SK-N-SH treated with all-trans-retinoic acid at 6 μM for 48 hours (cell line): ENCODE data around the gene NCBP3.

Experiments
- ATAC-seq: fragments of 200-7000 bp; cut with Tn5 transposase; 3 replicates; pipeline ENCODE4 v1.9.1; 2020; ENCODE audit warnings: mild to moderate bottlenecking, moderate library complexity
- ARNTL ChIP-seq: fragments of 450-650 bp; formaldehyde crosslinking; IDR thresholded peaks from 2 replicates; pipeline ENCODE4 v1.5.0; 2020; ENCODE audit warnings: low read depth, mild to moderate bottlenecking, moderate library complexity, borderline replicate concordance
- BACH2 ChIP-seq: fragments of 250-450 bp; sonication (Bioruptor Pico); IDR thresholded peaks from 2 replicates; pipeline ENCODE4 v1.9.0; 2021; ENCODE audit warnings: mild to moderate bottlenecking, borderline replicate concordance
- CREB5 ChIP-seq: fragments of 250-450 bp; sonication (Bioruptor Pico); IDR thresholded peaks from 2 replicates; pipeline ENCODE4 v1.5.1; 2020; ENCODE audit warnings: low read depth, mild to moderate bottlenecking, moderate library complexity
- CSDC2 ChIP-seq: fragments of 250-450 bp; sonication (Bioruptor Pico); IDR thresholded peaks from 2 replicates; pipeline ENCODE4 v1.5.0; 2020; ENCODE audit warnings: mild to moderate bottlenecking, moderate library complexity
- CSRNP3 ChIP-seq: fragments of 250-450 bp; sonication (Bioruptor Pico); IDR thresholded peaks from 2 replicates; pipeline ENCODE4 v1.5.1; 2021; ENCODE audit warnings: mild to moderate bottlenecking, moderate library complexity
- ESRRG ChIP-seq: fragments of 250-450 bp; sonication (Bioruptor Pico); IDR thresholded peaks from 2 replicates; pipeline ENCODE4 v1.6.1; 2021; ENCODE audit warnings: mild to moderate bottlenecking
- GLIS3 ChIP-seq: fragments of 250-450 bp; sonication (Bioruptor Pico); IDR thresholded peaks from 2 replicates; pipeline ENCODE4 v1.5.0; 2020; ENCODE audit warnings: mild to moderate bottlenecking, moderate library complexity
- ISL1 ChIP-seq: fragments of 250-450 bp; sonication (Bioruptor Pico); IDR thresholded peaks from 2 replicates; pipeline ENCODE4 v2.1.2; 2022; ENCODE audit warnings: mild to moderate bottlenecking, moderate library complexity
- OSR1 ChIP-seq: fragments of 250-450 bp; sonication (Bioruptor Pico); IDR thresholded peaks from 2 replicates; pipeline ENCODE4 v1.8.0; 2022; ENCODE audit warnings: moderate library complexity, mild to moderate bottlenecking, inconsistent platforms
- PATZ1 ChIP-seq: fragments of 250-450 bp; sonication (Bioruptor Pico); IDR thresholded peaks from 2 replicates; pipeline ENCODE4 v1.8.0; 2020; ENCODE audit warnings: mild to moderate bottlenecking, moderate library complexity, borderline replicate concordance
- POU6F1 ChIP-seq: fragments of 250-450 bp; sonication (Bioruptor Pico); IDR thresholded peaks from 2 replicates; pipeline ENCODE4 v1.8.0; 2021; ENCODE audit warnings: low read depth, mild to moderate bottlenecking, moderate library complexity, borderline replicate concordance
- PPARA ChIP-seq: fragments of 250-450 bp; sonication (Bioruptor Pico); IDR thresholded peaks from 2 replicates; pipeline ENCODE4 v1.5.0; 2020; ENCODE audit warnings: mild to moderate bottlenecking, borderline replicate concordance
- RARB ChIP-seq: fragments of 250-450 bp; sonication (Bioruptor Pico); IDR thresholded peaks from 2 replicates; pipeline ENCODE4 v1.8.0; 2021; ENCODE audit warnings: mild to moderate bottlenecking, moderate library complexity
- SNAI2 ChIP-seq: fragments of 250-450 bp; sonication (Bioruptor Pico); IDR thresholded peaks from 2 replicates; pipeline ENCODE4 v1.5.0; 2020; ENCODE audit warnings: mild to moderate bottlenecking, moderate library complexity
- TCF4 ChIP-seq: fragments of 250-450 bp; sonication (Bioruptor Pico); IDR thresholded peaks from 2 replicates; pipeline ENCODE4 v1.8.0; 2021; ENCODE audit warnings: mild to moderate bottlenecking, moderate library complexity, borderline replicate concordance
- TOX ChIP-seq: fragments of 250-450 bp; sonication (Bioruptor Pico); IDR thresholded peaks from 2 replicates; pipeline ENCODE4 v1.8.0; 2021; ENCODE audit warnings: mild to moderate bottlenecking, moderate library complexity, borderline replicate concordance
- ZC3H10 ChIP-seq: fragments of 250-450 bp; sonication (Bioruptor Pico); IDR thresholded peaks from 2 replicates; pipeline ENCODE4 v1.5.1; 2021; ENCODE audit warnings: mild to moderate bottlenecking, moderate library complexity
- ZFP3 ChIP-seq: fragments of 250-450 bp; sonication (Bioruptor Pico); IDR thresholded peaks from 2 replicates; pipeline ENCODE4 v1.5.0; 2020; ENCODE audit warnings: mild to moderate bottlenecking, moderate library complexity
- ZFP30 ChIP-seq: fragments of 450-650 bp; formaldehyde crosslinking; IDR thresholded peaks from 2 replicates; pipeline ENCODE4 v1.5.0; 2022; ENCODE audit warnings: mild to moderate bottlenecking, moderate library complexity
- ZNF565 ChIP-seq: fragments of 450-650 bp; formaldehyde crosslinking; conservative IDR thresholded peaks from 2 replicates; pipeline ENCODE4 v1.5.0; 2020; ENCODE audit warnings: low read depth, mild to moderate bottlenecking, moderate library complexity
- ZNF70 ChIP-seq: fragments of 450-650 bp; formaldehyde crosslinking; IDR thresholded peaks from 2 replicates; pipeline ENCODE4 v1.5.0; 2020; ENCODE audit warnings: mild to moderate bottlenecking, moderate library complexity
- ZNF8 ChIP-seq: fragments of 450-650 bp; formaldehyde crosslinking; IDR thresholded peaks from 2 replicates; pipeline ENCODE4 v1.5.0; 2020; ENCODE audit warnings: mild to moderate bottlenecking, moderate library complexity

Gene NCBP3

GRCh38 chr17:3864534-3864933 is 18.5 kb upstream of the NCBP3 start:
- no peak for ATAC-seq

GRCh38 chr17:3861761-3862681 is 16.0 kb upstream of the NCBP3 start:
- TF ChIP-seq GLIS3 (CRISPR knock-in tag), result no peak
- no peak for TF ChIP-seq ARNTL (CRISPR knock-in tag)
- TF ChIP-seq CSRNP3 (CRISPR knock-in tag), result no peak
- TF ChIP-seq CSDC2 (CRISPR knock-in tag), result no peak
- TF ChIP-seq CREB5 (CRISPR knock-in tag), result no peak
- TF ChIP-seq PATZ1, result no peak
- TF ChIP-seq ZFP30, result no peak
- no peak for TF ChIP-seq RARB (CRISPR knock-in tag)
- no peak for TF ChIP-seq TCF4
- TF ChIP-seq ESRRG (CRISPR knock-in tag), result no peak
- no peak for TF ChIP-seq OSR1
- TF ChIP-seq ZNF70 (CRISPR knock-in tag), result no peak
- no peak for TF ChIP-seq SNAI2
- no peak for TF ChIP-seq ZFP3
- TF ChIP-seq TOX (CRISPR knock-in tag), result no peak
- TF ChIP-seq BACH2 (CRISPR knock-in tag), result no peak
- no peak for TF ChIP-seq ZC3H10 (CRISPR knock-in tag)
- TF ChIP-seq ZNF8 (CRISPR knock-in tag), result no peak
- ATAC-seq, result no peak

More at GRCh38 chr17:3864534-3864933, 18.5 kb upstream of the NCBP3 start:
- TF ChIP-seq ZC3H10 (CRISPR knock-in tag) (no peak), ZNF8 (CRISPR knock-in tag) (no peak), ZNF70 (CRISPR knock-in tag) (no peak), TOX (CRISPR knock-in tag) (no peak), RARB (CRISPR knock-in tag) (no peak), PPARA (CRISPR knock-in tag) (no peak), BACH2 (CRISPR knock-in tag) (no peak), GLIS3 (CRISPR knock-in tag) (no peak), ZFP3 (no peak), ARNTL (CRISPR knock-in tag) (no peak)

GRCh38 chr17:3860939-3861700 is 15.1 kb upstream of the NCBP3 start:
- TF ChIP-seq RARB (CRISPR knock-in tag), result no peak
- no peak for TF ChIP-seq ZFP30
- TF ChIP-seq PATZ1, result no peak
- no peak for TF ChIP-seq ZNF70 (CRISPR knock-in tag)
- no peak for TF ChIP-seq ARNTL (CRISPR knock-in tag)
- TF ChIP-seq GLIS3 (CRISPR knock-in tag), result no peak
- no peak for TF ChIP-seq OSR1
- no peak for TF ChIP-seq BACH2 (CRISPR knock-in tag)
- no peak for TF ChIP-seq POU6F1 (CRISPR knock-in tag)
- no peak for TF ChIP-seq TOX (CRISPR knock-in tag)
- TF ChIP-seq ZFP3, result no peak
- no peak for TF ChIP-seq SNAI2
- no peak for TF ChIP-seq ZNF8 (CRISPR knock-in tag)
- no peak for TF ChIP-seq CSDC2 (CRISPR knock-in tag)
- TF ChIP-seq ZC3H10 (CRISPR knock-in tag), result no peak
- TF ChIP-seq ESRRG (CRISPR knock-in tag), result no peak
- no peak for TF ChIP-seq CSRNP3 (CRISPR knock-in tag)
- TF ChIP-seq ZNF565, result no peak
- no peak for TF ChIP-seq CREB5 (CRISPR knock-in tag)
- TF ChIP-seq ISL1 (CRISPR knock-in tag), result no peak
- no peak for ATAC-seq
